Right lobe of liver (tissue), 4 donors: ENCODE measurements around the gene LRRC7.

ENCODE experiments used
- CTCF ChIP-seq, 4 donors: fragments of 200-600 bp in 3 of 4; fragments of 450-650 bp in 1 of 4; IDR thresholded peaks; one replicate each; pipeline versions ENCODE4 v1.5.1 to v1.8.0; 2016 to 2022; ENCODE audit warnings: antibody characterized with exemption in 4 of 4, mild to moderate bottlenecking in 2 of 4
- POLR2A ChIP-seq: fragments of 450-650 bp; IDR thresholded peaks from one replicate; pipeline ENCODE4 v1.6.1; 2017; ENCODE audit warnings: antibody characterized with exemption, mild to moderate bottlenecking
- donor health status: DM: no; HTN: no; CAD: no.
- donor health status: DM: no; HTN: no; CAD: no.
- donor health status: DM: no; HTN: yes; CAD: no.

- TF ChIP-seq CTCF (IDR thresholded peaks at IDR 0.05), result no peak
- TF ChIP-seq POLR2A, result no peak
Measured at GRCh38 chr1:70168283-70168682, 600.6 kb downstream of the LRRC7 start.
